Activated CD8-positive, alpha-beta T cell treated with anti-CD3 and anti-CD28 coated beads for 36 hours (primary cell): Measurements from ENCODE around the gene NEURL4. TPM values are rescaled to one million over a fixed set of nuclear protein-coding genes. Genes with fewer than 3 reads are reported as not detected.
A peak's percentile ranks its signal among the peaks of the same experiment; 100 is the strongest.

Source experiments
- ATAC-seq: fragments of 200-7000 bp; cut with Tn5 transposase; one replicate; pipeline ENCODE4 v1.10.0; 2021; ENCODE audit warnings: mild to moderate bottlenecking, moderate library complexity
- CTCF ChIA-PET: fragments of 350-600 bp; sonication (Branson Sonifier 250); formaldehyde crosslinking; loops from one replicate; lab custom pipeline; 2021; ENCODE audit warnings: antibody characterized with exemption; lab: Charles Lee
- POLR2A ChIA-PET: fragments of 350-600 bp; sonication (Branson Sonifier 250); formaldehyde crosslinking; loops from one replicate; lab custom pipeline; 2021; ENCODE audit warnings: antibody characterized with exemption; lab: Charles Lee
- DNase-seq: peaks from one replicate; pipeline ENCODE4 v3.0.0-alpha.2; 2020
- H3K27ac Mint-ChIP-seq: one replicate; pipeline ENCODE4 v1.8.0; 2021; ENCODE audit warnings: mild to moderate bottlenecking, mixed read lengths
- H3K27me3 Mint-ChIP-seq: one replicate; pipeline ENCODE4 v1.8.0; 2021; ENCODE audit warnings: mixed read lengths
- H3K36me3 Mint-ChIP-seq: one replicate; pipeline ENCODE4 v1.8.0; 2021; ENCODE audit warnings: low read depth, mixed read lengths
- H3K4me1 Mint-ChIP-seq: one replicate; pipeline ENCODE4 v1.8.0; 2021; ENCODE audit warnings: low read depth, mixed read lengths
- H3K4me3 Mint-ChIP-seq: one replicate; pipeline ENCODE4 v1.8.0; 2021; ENCODE audit warnings: mild to moderate bottlenecking, moderate library complexity, mixed read lengths
- H3K9me3 Mint-ChIP-seq: one replicate; pipeline ENCODE4 v1.8.0; 2021; ENCODE audit warnings: mixed read lengths
- CTCF ChIP-seq: fragments of 200-600 bp; IDR thresholded peaks from one replicate; pipeline ENCODE4 v1.8.0; 2022; ENCODE audit warnings: antibody characterized with exemption, mild to moderate bottlenecking
- intact Hi-C: fragments of 100-400 bp; cut with micrococcal nuclease; formaldehyde crosslinking; loops from one replicate; pipeline ENCODE4 v1.10.0; 2022
- total RNA-seq, 2 experiments: library from RNA; stranded (reverse); gene quantifications; one replicate each; pipeline ENCODE4 v1.2.3, GENCODE V29; 2021

The NEURL4 gene
- total RNA-seq, 2 experiments from 2014 or later = 36.2 to 40.4 TPM

- DNase-seq = no peak
- Mint-ChIP-seq H3K9me3 (no peaks in the 10 kb centered on the region), H3K36me3 (peaks cover 21% of the 10 kb centered on the region), H3K27me3 (no peaks in the 10 kb centered on the region), H3K27ac (peak within 1 kb of the TSS; percentile 49), H3K4me3 (peak within 1 kb of the TSS; percentile 87), H3K4me1 (peaks cover 37% of the 10 kb centered on the region)
- intact Hi-C loops = loop anchor here (10.0 kb wide), 2 partner anchors 130 to 210 kb away; partner anchors contain the start of genes POLR2A, SENP3 and SLC35G6
- TF ChIP-seq CTCF = no peak
- ChIA-PET POLR2A (interaction anchor here (0.6 to 1.5 kb wide), 7 partner anchors 49 to 332 kb away, joined by 3 to 7 read pairs (median 4); partner anchors contain the start of genes POLR2A, TMEM256 and TP53), CTCF (interaction anchor here (0.6 to 6.3 kb wide), 36 partner anchors 10 to 259 kb away, joined by 3 to 68 read pairs (median 7); partner anchors contain the start of genes ACAP1, SENP3, SOX15 and TMEM102)
- no peak for ATAC-seq
Measured at GRCh38 chr17:7355053-7355452, 25.9 kb upstream of the NEURL4 start, which contains the start of gene TMEM95. Gene TMEM95 (plus strand): TSS chr17:7355156. CDS start chr17:7355205, 49 bp downstream.

GRCh38 chr17:7354262-7354843 is 25.2 kb upstream of the NEURL4 start:
- ChIA-PET CTCF (interaction anchor here (1.1 to 6.3 kb wide), 11 partner anchors 18 to 235 kb away, joined by 3 to 68 read pairs (median 7); partner anchors contain the start of genes ACAP1, SENP3, SOX15 and TMEM102), POLR2A (interaction anchor here (1.0 to 1.5 kb wide), 5 partner anchors 9 to 196 kb away, joined by 3 to 4 read pairs (median 3); partner anchors contain the start of gene TMEM256)
- H3K4me3 Mint-ChIP-seq = peak overlapping the region; percentile 87
- peak overlapping the region; percentile 49 for H3K27ac Mint-ChIP-seq
- no peaks in the 10 kb centered on the region for H3K9me3 Mint-ChIP-seq
- intact Hi-C loops = loop anchor here (5.0 to 10.0 kb wide), 3 partner anchors 83 to 210 kb away; partner anchors contain the start of genes FGF11, POLR2A, SENP3 and SLC35G6
- no peaks in the 10 kb centered on the region for H3K27me3 Mint-ChIP-seq
- peaks cover 26% of the 10 kb centered on the region for H3K36me3 Mint-ChIP-seq
- H3K4me1 Mint-ChIP-seq = peaks cover 43% of the 10 kb centered on the region
- DNase-seq = peak; percentile 76
- no peak for TF ChIP-seq CTCF
- ATAC-seq = peak; percentile 9

- CTCF ChIA-PET = interaction anchor here (0.7 to 6.3 kb wide), 9 partner anchors 15 to 237 kb away, joined by 3 to 68 read pairs (median 4); partner anchors contain the start of genes SOX15, TMEM102 and TNFSF13
- DNase-seq (no peak), ATAC-seq (no peak)
- H3K9me3 Mint-ChIP-seq = no peaks in the 10 kb centered on the region
- POLR2A ChIA-PET = interaction anchor here (0.8 to 1.5 kb wide), 8 partner anchors 8 to 335 kb away, joined by 3 to 4 read pairs (median 3); no protein-coding TSS in a partner anchor
- peak overlapping the region; percentile 82 for H3K27ac Mint-ChIP-seq
- H3K4me3 Mint-ChIP-seq = peak overlapping the region; percentile 87
- H3K4me1 Mint-ChIP-seq = peaks cover 53% of the 10 kb centered on the region
- no peak for TF ChIP-seq CTCF
- H3K36me3 Mint-ChIP-seq = peaks cover 32% of the 10 kb centered on the region
- intact Hi-C loops = loop anchor here (5.0 to 10.0 kb wide), 3 partner anchors 84 to 212 kb away; partner anchors contain the start of genes FGF11, POLR2A, SENP3 and SLC35G6
- H3K27me3 Mint-ChIP-seq = no peaks in the 10 kb centered on the region
Measured at GRCh38 chr17:7352910-7353635, 23.9 kb upstream of the NEURL4 start.

GRCh38 chr17:7352503-7352889 is 23.4 kb upstream of the NEURL4 start:
- ATAC-seq (no peak), DNase-seq (no peak)
- Mint-ChIP-seq H3K27me3 (no peaks in the 10 kb centered on the region), H3K4me1 (peaks cover 57% of the 10 kb centered on the region), H3K36me3 (peaks cover 36% of the 10 kb centered on the region), H3K27ac (peak overlapping the region; percentile 82), H3K9me3 (no peaks in the 10 kb centered on the region), H3K4me3 (peak overlapping the region; percentile 87)
- CTCF ChIA-PET = interaction anchor here (0.8 to 6.3 kb wide), 4 partner anchors 15 to 205 kb away, joined by 3 to 68 read pairs (median 3); partner anchors contain the start of genes TMEM102 and TNFSF13
- peak; percentile 17 for TF ChIP-seq CTCF
- intact Hi-C loops = loop anchor here (5.0 to 10.0 kb wide), 3 partner anchors 85 to 212 kb away; partner anchors contain the start of genes FGF11, POLR2A, SENP3 and SLC35G6
- POLR2A ChIA-PET = interaction anchor here (1.0 to 1.4 kb wide), 3 partner anchors 33 to 335 kb away, joined by 3 read pairs; no protein-coding TSS in a partner anchor
